GM12878 (cell line): ENCODE data around the gene ZNF407. TPM values are rescaled to one million over a fixed set of nuclear protein-coding genes. Genes with fewer than 3 reads are reported as not detected.

Experiments used
- ATAC-seq: fragments of 200-7000 bp; cut with Tn5 transposase; 3 replicates; pipeline ENCODE4 v1.9.1; 2020; ENCODE audit warnings: mild to moderate bottlenecking, moderate library complexity
- BruUV-seq: library from RNA; stranded (reverse); fragments of 400-500 nt; replicated peaks from 2 replicates; lab custom pipeline; 2021; lab: Mats Ljungman, UMichigan
- CTCF ChIA-PET: fragments of 300-600 bp; sonication (Branson Sonifier 250); formaldehyde crosslinking; extraction: SDS; loops from one replicate; lab custom pipeline; 2021; ENCODE audit warnings: inconsistent platforms; lab: Yijun Ruan, JAX
- POLR2A ChIA-PET: fragments of 350-600 bp; formaldehyde crosslinking; extraction: SDS; loops from one replicate; lab custom pipeline; 2021; ENCODE audit warnings: inconsistent platforms; lab: Charles Lee
- RAD21 ChIA-PET: fragments of 300-600 bp; sonication (Branson Sonifier 250); formaldehyde crosslinking; loops from one replicate; lab custom pipeline; 2023; ENCODE audit warnings: antibody characterized with exemption; ENCODE audit not compliant: unreplicated experiment; lab: Charles Lee
- SMC1A ChIA-PET: fragments of 300-600 bp; sonication (Branson Sonifier 250); formaldehyde crosslinking; loops from one replicate; lab custom pipeline; 2023; ENCODE audit not compliant: unreplicated experiment, uncharacterized antibody; lab: Charles Lee
- DNase-seq: peaks from one replicate; pipeline ENCODE4 v3.0.0-alpha.2; 2011; ENCODE audit warnings: low read depth, low spot score
- FAIRE-seq: peaks from 3 replicates; lab custom pipeline; 2011; peaks lifted over from hg19 to GRCh38; lab: Jason Lieb, UNC
- H2AFZ ChIP-seq: 2 replicates; pipeline ENCODE4 v1.6.0; 2011; ENCODE audit warnings: low read depth, low read length, control low read depth; ENCODE audit not compliant: control insufficient read depth
- H3K27ac ChIP-seq: 2 replicates; pipeline ENCODE4 v1.5.1; 2011; ENCODE audit warnings: control low read depth; ENCODE audit not compliant: control insufficient read depth, insufficient read depth
- H3K27me3 ChIP-seq, 2 experiments: replicated peaks in 1 of 2; 2 replicates each; pipeline versions ENCODE4 v1.6.0 to v1.6.1; 2011; ENCODE audit warnings: low read length in 1 of 2; ENCODE audit not compliant: control insufficient read depth in 2 of 2, insufficient read depth in 2 of 2
- H3K36me3 ChIP-seq, 2 experiments: 2 replicates each; pipeline ENCODE4 v1.5.1; 2011; ENCODE audit warnings: low read length in 1 of 2; ENCODE audit not compliant: control insufficient read depth in 2 of 2, insufficient read depth in 2 of 2
- H3K4me1 ChIP-seq: 2 replicates; pipeline ENCODE4 v1.6.1; 2011; ENCODE audit warnings: mild to moderate bottlenecking, low read length, moderate library complexity, mixed read lengths; ENCODE audit not compliant: control insufficient read depth, insufficient read depth
- H3K4me2 ChIP-seq: 2 replicates; pipeline ENCODE4 v1.6.0; 2011; ENCODE audit warnings: control low read depth; ENCODE audit not compliant: control insufficient read depth, insufficient read depth
- H3K4me3 ChIP-seq: fragments of 200-600 bp; sonication (generic); 2 replicates; pipeline ENCODE4 v1.5.1; 2016
- H3K79me2 ChIP-seq: 2 replicates; pipeline ENCODE4 v1.6.0; 2011; ENCODE audit warnings: low read length; ENCODE audit not compliant: control insufficient read depth, insufficient read depth
- H3K9ac ChIP-seq: 2 replicates; pipeline ENCODE4 v1.8.0; 2011; ENCODE audit warnings: low read length, control low read depth, mixed read lengths; ENCODE audit not compliant: control insufficient read depth, insufficient read depth
- H3K9me3 ChIP-seq: replicated peaks from 3 replicates; pipeline ENCODE4 v1.5.1; 2011; ENCODE audit warnings: mild to moderate bottlenecking, low read length; ENCODE audit not compliant: control insufficient read depth, insufficient read depth
- H4K20me1 ChIP-seq: 2 replicates; pipeline ENCODE4 v1.6.0; 2011; ENCODE audit not compliant: control insufficient read depth, insufficient read depth
- ASH2L ChIP-seq: fragments of 300-600, 200-600 bp; sonication (generic); IDR thresholded peaks from 2 replicates; pipeline ENCODE4 v1.6.1; 2017; ENCODE audit warnings: low read depth, mild to moderate bottlenecking, borderline replicate concordance
- BCL11A ChIP-seq: IDR thresholded peaks from 2 replicates; pipeline ENCODE4 v1.6.1; 2011; ENCODE audit warnings: low read depth, low read length
- BHLHE40 ChIP-seq, 2 experiments: fragments of 450-650 bp in 1 of 2; IDR thresholded peaks; 2 replicates each; pipeline ENCODE4 v1.6.1; 2011 to 2017; ENCODE audit warnings: low read depth in 2 of 2, borderline replicate concordance in 1 of 2, improper control_type of control experiment in 1 of 2, low read length in 1 of 2, mild to moderate bottlenecking in 1 of 2
- CEBPB ChIP-seq, 2 experiments: fragments of 150-350 bp in 1 of 2; IDR thresholded peaks; 2 replicates each; pipeline ENCODE4 v1.6.1; 2012 to 2014; ENCODE audit warnings: low read depth in 2 of 2, low read length in 2 of 2, borderline replicate concordance in 1 of 2, inconsistent platforms in 1 of 2
- ETV6 ChIP-seq, 2 experiments: fragments of 450-650 bp in 1 of 2; IDR thresholded peaks in 1 of 2; conservative IDR thresholded peaks in 1 of 2; 2 replicates each; pipeline ENCODE4 v1.6.1; 2014; ENCODE audit warnings: antibody characterized with exemption in 1 of 2, borderline replicate concordance in 1 of 2, low read depth in 1 of 2, mild to moderate bottlenecking in 1 of 2, moderate library complexity in 1 of 2
- IKZF1 ChIP-seq: fragments of 450-650 bp; conservative IDR thresholded peaks from 2 replicates; pipeline ENCODE4 v1.6.1; 2017; ENCODE audit warnings: antibody characterized with exemption, mild to moderate bottlenecking
- KLF5 ChIP-seq: fragments of 450-650 bp; IDR thresholded peaks from 2 replicates; pipeline ENCODE4 v1.6.1; 2014; ENCODE audit warnings: mild to moderate bottlenecking; ENCODE audit not compliant: partially characterized antibody
- MTA3 ChIP-seq: IDR thresholded peaks from 2 replicates; pipeline ENCODE4 v1.6.1; 2012; ENCODE audit warnings: low read length, inconsistent platforms, borderline replicate concordance
- MXI1 ChIP-seq: fragments of 150-350 bp; IDR thresholded peaks from 2 replicates; pipeline ENCODE4 v1.6.1; 2011; ENCODE audit warnings: low read depth, mild to moderate bottlenecking, inconsistent platforms, low read length, improper control_type of control experiment
- POLR2AphosphoS2 ChIP-seq: IDR thresholded peaks from 2 replicates; pipeline ENCODE4 v1.6.1; 2011; ENCODE audit warnings: low read depth, mild to moderate bottlenecking, low read length, improper control_type of control experiment, moderate library complexity
- RBBP5 ChIP-seq: fragments of 200-600 bp; sonication (generic); conservative IDR thresholded peaks from 2 replicates; pipeline ENCODE4 v1.6.1; 2016
- RELA ChIP-seq: fragments of 450-650 bp; IDR thresholded peaks from 2 replicates; pipeline ENCODE4 v1.8.0; 2014; ENCODE audit warnings: borderline replicate concordance; ENCODE audit not compliant: partially characterized antibody
- STAT1 ChIP-seq: fragments of 450-650 bp; conservative IDR thresholded peaks from 2 replicates; pipeline ENCODE4 v1.6.1; 2014; ENCODE audit warnings: antibody characterized with exemption, mild to moderate bottlenecking
- TCF7 ChIP-seq: IDR thresholded peaks from 2 replicates; pipeline ENCODE4 v1.6.1; 2014; ENCODE audit warnings: antibody characterized with exemption, borderline replicate concordance
- ZSCAN29 ChIP-seq: fragments of 450-650 bp; IDR thresholded peaks from 2 replicates; pipeline ENCODE4 v1.6.1; 2017; ENCODE audit warnings: mild to moderate bottlenecking, moderate library complexity
- WGBS: methylation state at CpG from one replicate; pipeline ENCODE4 v1.1.6; 2016; ENCODE audit warnings: low lambda C conversion rate; ENCODE audit not compliant: insufficient replicate concordance, insufficient coverage; ENCODE audit errors: missing lambda C conversion rate; 5-methylcytosine and 5-hydroxymethylcytosine counted together
- in situ Hi-C: fragments of 300-500 bp; cut with MboI; formaldehyde crosslinking; loops from 9 replicates; pipeline ENCODE4 v1.14.3; 2018; ENCODE audit warnings: mixed read lengths
- intact Hi-C: fragments of 100-400 bp; cut with micrococcal nuclease; formaldehyde crosslinking; loops from one replicate; pipeline ENCODE4 v1.14.2; 2022; ENCODE audit not compliant: unreplicated experiment
- polyA plus RNA-seq, 11 experiments: library from polyadenylated mRNA; depleted of rRNA in 4 of 11; unstranded in 6 of 11; stranded (reverse) in 5 of 11; fragments of >200 nt; fragmentation: Nextera tagmentation in 4 of 11; fragmentation: Illumina TruSeq in 1 of 11; extraction: Ambion mirVana in 4 of 11; extraction: Trizol in 1 of 11; gene quantifications; 1 replicate in 1 of 11; 2 replicates in 10 of 11; pipeline versions ENCODE4 v1.2.1 to v1.2.3, GENCODE V29; 2011 to 2016; ENCODE audit warnings: inconsistent platforms in 2 of 11, missing spikeins in 2 of 11, low read depth in 1 of 11
- total RNA-seq, 4 experiments: library from RNA; depleted of rRNA in 3 of 4; stranded (reverse); fragments of >200 nt in 3 of 4; fragmentation: Illumina TruSeq in 1 of 4; extraction: Trizol in 1 of 4; gene quantifications; 2 replicates each; pipeline versions ENCODE4 v1.2.1 to v1.2.3, GENCODE V29; 2013 to 2021
- TF ChIP-seq, protein P1 (sequence below): IDR thresholded peaks from 2 replicates; pipeline ENCODE4 v1.6.1; 2012; ENCODE audit warnings: improper control_type of control experiment, low read depth, low read length; ENCODE audit not compliant: insufficient replicate concordance
- TF ChIP-seq, protein P2 (sequence below): fragments of 450-650 bp; IDR thresholded peaks from 2 replicates; pipeline ENCODE4 v1.6.1; 2017; ENCODE audit warnings: low read depth, mild to moderate bottlenecking, moderate library complexity

Gene ZNF407
- total and polyA plus RNA-seq, 10 of the 15 experiments (the other 5 are each of a cell fraction or from before 2014, with no cell fraction given) = 0.69 to 11.6 (median 5.3) TPM

- Histone ChIP-seq H3K79me2 (no peaks in the 10 kb centered on the region), H3K36me3 (no peaks in the 10 kb centered on the region), H4K20me1 (no peaks in the 10 kb centered on the region), H3K27me3 (no peaks in the 10 kb centered on the region), H3K9me3 (no peaks in the 10 kb centered on the region), H3K27ac (no peak overlapping the region), H2AFZ (no peak overlapping the region), H3K4me2 (no peak overlapping the region), H3K9ac (no peak overlapping the region)
- intact Hi-C loops = no loop called here
- no TSS peak for BruUV-seq
- FAIRE-seq = no peak
- RAD21 ChIA-PET = no interaction called here
- 89% methylated on average over 9 of the region's 9 CpGs for WGBS
- no peak for ATAC-seq
- TF ChIP-seq RELA (no peak), ZSCAN29 (no peak), BCL11A (no peak), MXI1 (no peak), IKZF1 (no peak), ASH2L (no peak), TCF7 (no peak), CEBPB (IDR thresholded peaks at IDR 0.05; ENCODE audit: borderline replicate concordance in 1 of 2, low read depth in 2 of 2, low read length in 2 of 2) (no peak), RBBP5 (no peak), BHLHE40 (IDR thresholded peaks at IDR 0.05; ENCODE audit: borderline replicate concordance in 1 of 2, low read depth in 2 of 2, low read length in 1 of 2) (no peak), POLR2AphosphoS2 (no peak), STAT1 (no peak), MTA3 (no peak), ETV6 (conservative IDR thresholded peaks at IDR 0.05 in 1 of 2, IDR thresholded peaks at IDR 0.05 in 1 of 2; ENCODE audit: borderline replicate concordance in 1 of 2, low read depth in 1 of 2) (no peak), KLF5 (no peak)
- TF ChIP-seq, protein P1, sequence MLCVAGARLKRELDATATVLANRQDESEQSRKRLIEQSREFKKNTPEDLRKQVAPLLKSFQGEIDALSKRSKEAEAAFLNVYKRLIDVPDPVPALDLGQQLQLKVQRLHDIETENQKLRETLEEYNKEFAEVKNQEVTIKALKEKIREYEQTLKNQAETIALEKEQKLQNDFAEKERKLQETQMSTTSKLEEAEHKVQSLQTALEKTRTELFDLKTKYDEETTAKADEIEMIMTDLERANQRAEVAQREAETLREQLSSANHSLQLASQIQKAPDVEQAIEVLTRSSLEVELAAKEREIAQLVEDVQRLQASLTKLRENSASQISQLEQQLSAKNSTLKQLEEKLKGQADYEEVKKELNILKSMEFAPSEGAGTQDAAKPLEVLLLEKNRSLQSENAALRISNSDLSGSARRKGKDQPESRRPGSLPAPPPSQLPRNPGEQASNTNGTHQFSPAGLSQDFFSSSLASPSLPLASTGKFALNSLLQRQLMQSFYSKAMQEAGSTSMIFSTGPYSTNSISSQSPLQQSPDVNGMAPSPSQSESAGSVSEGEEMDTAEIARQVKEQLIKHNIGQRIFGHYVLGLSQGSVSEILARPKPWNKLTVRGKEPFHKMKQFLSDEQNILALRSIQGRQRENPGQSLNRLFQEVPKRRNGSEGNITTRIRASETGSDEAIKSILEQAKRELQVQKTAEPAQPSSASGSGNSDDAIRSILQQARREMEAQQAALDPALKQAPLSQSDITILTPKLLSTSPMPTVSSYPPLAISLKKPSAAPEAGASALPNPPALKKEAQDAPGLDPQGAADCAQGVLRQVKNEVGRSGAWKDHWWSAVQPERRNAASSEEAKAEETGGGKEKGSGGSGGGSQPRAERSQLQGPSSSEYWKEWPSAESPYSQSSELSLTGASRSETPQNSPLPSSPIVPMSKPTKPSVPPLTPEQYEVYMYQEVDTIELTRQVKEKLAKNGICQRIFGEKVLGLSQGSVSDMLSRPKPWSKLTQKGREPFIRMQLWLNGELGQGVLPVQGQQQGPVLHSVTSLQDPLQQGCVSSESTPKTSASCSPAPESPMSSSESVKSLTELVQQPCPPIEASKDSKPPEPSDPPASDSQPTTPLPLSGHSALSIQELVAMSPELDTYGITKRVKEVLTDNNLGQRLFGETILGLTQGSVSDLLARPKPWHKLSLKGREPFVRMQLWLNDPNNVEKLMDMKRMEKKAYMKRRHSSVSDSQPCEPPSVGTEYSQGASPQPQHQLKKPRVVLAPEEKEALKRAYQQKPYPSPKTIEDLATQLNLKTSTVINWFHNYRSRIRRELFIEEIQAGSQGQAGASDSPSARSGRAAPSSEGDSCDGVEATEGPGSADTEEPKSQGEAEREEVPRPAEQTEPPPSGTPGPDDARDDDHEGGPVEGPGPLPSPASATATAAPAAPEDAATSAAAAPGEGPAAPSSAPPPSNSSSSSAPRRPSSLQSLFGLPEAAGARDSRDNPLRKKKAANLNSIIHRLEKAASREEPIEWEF = no peak
- TF ChIP-seq, protein P2, sequence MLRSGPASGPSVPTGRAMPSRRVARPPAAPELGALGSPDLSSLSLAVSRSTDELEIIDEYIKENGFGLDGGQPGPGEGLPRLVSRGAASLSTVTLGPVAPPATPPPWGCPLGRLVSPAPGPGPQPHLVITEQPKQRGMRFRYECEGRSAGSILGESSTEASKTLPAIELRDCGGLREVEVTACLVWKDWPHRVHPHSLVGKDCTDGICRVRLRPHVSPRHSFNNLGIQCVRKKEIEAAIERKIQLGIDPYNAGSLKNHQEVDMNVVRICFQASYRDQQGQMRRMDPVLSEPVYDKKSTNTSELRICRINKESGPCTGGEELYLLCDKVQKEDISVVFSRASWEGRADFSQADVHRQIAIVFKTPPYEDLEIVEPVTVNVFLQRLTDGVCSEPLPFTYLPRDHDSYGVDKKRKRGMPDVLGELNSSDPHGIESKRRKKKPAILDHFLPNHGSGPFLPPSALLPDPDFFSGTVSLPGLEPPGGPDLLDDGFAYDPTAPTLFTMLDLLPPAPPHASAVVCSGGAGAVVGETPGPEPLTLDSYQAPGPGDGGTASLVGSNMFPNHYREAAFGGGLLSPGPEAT = no peak
- TF ChIP-seq, all 136 proteins: peak for 0
- Histone ChIP-seq H3K4me1 (no peaks in the 10 kb centered on the region), H3K4me3 (no peak overlapping the region)
- ChIA-PET POLR2A (no interaction called here), CTCF (interaction anchor here (0.6 kb wide), 1 partner anchor 232 kb away, joined by 3 read pairs; no protein-coding TSS in a partner anchor), SMC1A (interaction anchor here (0.6 kb wide), 1 partner anchor 81 kb away, joined by 4 read pairs; no protein-coding TSS in a partner anchor)
- in situ Hi-C loops = no loop called here
- DNase-seq = no peak
Observed at GRCh38 chr18:75044296-75044695, 446.6 kb downstream of the ZNF407 start.
